GM18907 (cell line): ENCODE results near the gene SCNN1B.
"Not testable (repeated sequence)": the region's sequence is repeated elsewhere in the genome, so short reads cannot be mapped to it uniquely, and the experiment has no call there.

Source experiments
- ATAC-seq: cut with Tn5 transposase; IDR thresholded peaks from one replicate; pipeline ENCODE4 v1.9.1; 2021; ENCODE audit warnings: mild to moderate bottlenecking, moderate library complexity; ENCODE audit not compliant: unreplicated experiment

Gene SCNN1B

DNA sequence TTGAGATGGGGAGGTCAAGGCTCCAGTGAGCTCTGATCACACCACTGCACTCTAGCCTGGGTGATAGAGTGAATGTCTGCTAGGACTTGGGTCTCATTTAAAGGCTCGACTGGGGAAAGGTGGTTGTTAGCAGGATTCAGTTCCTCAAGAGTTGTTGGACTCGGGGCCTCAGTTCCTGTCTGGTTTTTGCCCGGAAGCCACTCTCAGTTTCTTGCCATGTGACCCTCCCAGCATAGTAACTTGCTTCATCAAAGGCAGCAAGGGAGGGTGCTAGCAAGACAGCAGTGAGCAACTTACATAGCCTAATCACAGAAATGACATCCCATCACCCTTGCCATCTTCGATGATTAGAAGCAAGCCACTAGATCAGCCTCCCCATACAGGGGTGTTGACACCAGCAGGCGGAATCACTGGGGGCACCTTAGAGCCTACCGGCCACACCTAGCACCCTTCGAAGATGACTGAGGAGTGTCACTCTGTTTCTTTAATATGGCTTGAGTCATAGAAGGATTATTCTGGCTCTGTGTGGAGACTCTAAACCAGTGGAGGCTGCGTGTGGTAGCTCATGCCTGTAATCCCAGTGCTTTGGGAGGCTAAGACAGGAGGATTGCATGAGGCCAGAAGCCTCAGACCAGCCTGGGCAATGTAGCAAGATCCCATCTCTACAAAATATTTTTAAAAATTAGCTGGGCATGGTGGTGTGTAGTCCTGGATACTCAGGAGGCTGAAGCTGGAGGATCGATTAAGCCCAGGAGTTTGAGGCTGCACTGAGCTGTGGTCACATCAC is 13.2 kb upstream of the SCNN1B start:
- ATAC-seq, result no peak

DNA sequence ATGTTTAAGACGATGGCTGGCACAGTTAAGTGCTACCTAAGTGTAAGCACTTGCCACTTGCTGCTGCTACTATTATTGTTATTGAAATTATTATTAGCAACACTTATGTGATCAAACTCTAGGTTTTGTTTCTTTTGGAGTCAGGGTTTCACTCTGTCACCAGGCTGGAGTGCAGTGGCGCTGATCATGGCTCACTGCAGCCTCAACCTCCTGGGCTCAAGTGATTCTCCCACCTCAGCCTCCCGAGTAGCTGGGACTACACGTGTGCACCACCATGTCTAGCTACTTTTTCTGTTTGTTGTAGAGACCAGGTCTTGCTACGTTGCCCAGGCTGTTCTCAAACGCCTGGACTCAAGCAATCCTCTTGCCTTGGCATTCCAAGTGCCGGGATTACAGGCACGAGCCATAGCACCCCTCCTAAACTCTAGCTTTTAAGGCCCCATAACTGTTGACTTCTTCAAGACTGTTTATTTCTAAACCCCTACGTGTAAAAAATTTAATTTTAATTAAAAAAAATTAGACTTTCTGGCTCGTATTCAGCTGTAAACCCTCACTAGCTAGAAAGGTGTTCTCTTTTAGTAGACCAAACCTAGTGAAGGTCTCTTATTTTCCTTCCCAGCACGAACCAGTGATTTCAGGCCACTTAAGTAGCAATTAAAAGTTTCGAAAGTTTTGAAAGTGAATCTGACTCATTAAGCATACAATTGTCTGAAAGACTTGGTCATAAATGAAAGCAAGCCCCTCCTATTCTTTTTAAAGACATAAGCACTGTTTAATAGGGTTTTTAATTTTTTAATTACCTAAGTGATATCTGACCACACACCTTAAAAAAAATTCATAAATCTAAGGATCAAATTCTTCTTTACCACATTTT is 11.7 kb upstream of the SCNN1B start:
- no peak for ATAC-seq

- peak; percentile 49 for ATAC-seq
Measured at GRCh38 chr16:23293016-23293415, 9.1 kb upstream of the SCNN1B start.

DNA sequence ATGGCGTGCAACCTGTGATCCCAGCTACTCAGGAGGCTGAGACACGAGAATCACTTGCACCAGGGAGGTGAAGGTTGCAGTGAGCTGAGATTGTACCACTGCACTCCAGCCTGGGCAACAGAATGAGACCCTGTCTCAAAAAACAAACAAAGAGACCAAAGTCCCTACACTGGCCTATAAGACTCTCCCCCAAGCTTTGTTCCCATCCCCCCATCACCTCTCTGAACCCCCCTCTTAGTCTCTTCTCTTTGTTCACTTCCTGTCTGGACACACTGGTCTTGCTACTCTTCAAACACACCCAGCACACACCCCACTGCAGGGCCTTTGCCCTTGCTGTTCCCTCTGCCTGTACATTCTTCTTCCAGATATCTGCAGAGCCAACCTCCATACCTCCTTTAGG is 7.8 kb upstream of the SCNN1B start:
- ATAC-seq, result no peak

GRCh38 chr16:23296994-23297393 is 5.1 kb upstream of the SCNN1B start:
- no peak for ATAC-seq

DNA sequence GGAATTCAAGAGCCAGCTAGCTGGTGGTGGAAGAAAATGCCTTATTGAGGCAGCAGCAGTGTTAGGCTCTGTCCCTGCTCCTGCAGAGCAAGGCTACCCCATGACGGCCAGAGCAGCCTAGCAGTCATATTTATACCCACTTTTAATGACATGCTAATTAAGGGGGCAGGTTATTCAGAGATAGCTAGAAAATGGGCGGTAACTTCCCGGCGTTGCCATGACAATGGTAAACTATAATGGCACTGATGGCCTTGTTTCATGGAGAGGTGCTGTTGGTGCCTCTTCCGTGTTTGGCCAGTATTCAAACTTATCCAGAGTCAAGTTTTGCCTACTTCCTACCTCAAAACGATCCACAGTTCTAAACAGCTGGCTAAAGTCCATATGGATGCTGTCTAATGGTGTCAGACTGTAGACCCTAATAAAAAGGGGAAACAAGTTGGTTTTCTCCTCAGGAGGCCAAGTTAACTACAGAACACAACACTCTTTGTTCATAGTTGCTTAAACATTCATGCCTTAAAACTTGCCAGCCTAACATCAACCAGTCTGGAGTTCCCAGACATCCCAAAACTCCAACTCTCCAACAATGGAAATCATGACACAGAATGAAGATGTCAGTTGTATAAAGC is 3.7 kb upstream of the SCNN1B start:
- no peak for ATAC-seq

- not testable (repeated sequence) for ATAC-seq
Measured at GRCh38 chr16:23299815-23300214, 2.3 kb upstream of the SCNN1B start.

DNA sequence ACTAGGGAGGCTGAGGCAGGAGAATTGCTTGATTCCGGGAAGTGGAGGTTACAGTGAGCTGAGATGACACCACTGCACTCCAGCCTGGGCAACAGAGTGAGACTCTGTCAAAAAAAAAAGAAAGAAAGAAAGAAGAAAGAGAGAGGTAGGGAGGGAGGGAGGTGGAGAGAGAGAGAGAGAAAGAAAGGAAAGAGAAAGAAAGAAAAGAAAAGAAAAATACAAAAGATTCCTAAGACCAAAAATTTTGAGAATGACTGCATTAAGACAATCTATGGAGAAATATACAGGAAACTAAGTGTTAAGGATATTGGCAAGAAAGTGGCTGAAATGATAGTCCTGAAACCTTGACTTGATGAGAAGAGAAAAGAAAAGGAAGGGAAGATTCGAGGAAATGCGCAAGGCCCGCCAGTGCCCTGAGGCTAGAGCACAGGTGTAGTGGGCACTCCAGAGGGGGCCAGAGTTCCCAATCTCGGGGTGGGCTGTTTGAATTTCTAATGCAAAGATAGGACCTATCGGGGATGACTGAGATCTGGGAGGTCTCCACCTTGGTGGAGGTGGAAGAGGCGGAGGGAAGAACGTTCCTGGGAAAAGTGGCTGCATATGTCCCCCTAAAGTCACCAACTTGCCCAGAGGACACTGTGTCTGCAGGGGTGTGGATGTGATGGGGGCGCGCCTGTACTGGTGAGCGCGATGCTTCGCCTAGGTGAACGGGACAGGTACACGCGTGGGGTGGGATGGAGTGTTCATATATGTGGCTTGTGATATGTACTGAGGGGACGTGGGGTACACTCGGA is 654 bp upstream of the SCNN1B start:
- ATAC-seq, result no peak

DNA sequence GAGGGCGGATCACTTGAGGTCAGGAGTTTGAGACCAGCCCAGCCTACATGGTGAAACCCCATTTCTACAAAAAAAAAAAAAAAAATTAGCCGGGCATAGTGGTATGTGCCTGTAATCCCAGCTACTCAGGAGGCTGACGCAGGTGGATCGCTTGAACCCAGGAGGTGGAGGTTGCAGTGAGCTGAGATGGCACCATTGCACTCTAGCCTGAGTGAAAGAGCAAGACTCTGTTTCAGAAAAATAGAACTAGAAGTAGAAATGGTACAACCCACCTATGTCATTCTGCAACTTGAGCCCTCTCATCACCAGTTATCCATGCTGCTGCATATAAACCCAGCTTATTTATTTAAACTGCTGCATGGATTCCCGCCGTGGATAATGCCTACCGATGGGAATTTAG is 1.6 kb downstream of the SCNN1B start:
- ATAC-seq, result no peak

- no peak for ATAC-seq
Measured at GRCh38 chr16:23304620-23305019, 2.5 kb downstream of the SCNN1B start.

GRCh38 chr16:23306199-23307100 is 4.3 kb downstream of the SCNN1B start:
- ATAC-seq, result no peak

DNA sequence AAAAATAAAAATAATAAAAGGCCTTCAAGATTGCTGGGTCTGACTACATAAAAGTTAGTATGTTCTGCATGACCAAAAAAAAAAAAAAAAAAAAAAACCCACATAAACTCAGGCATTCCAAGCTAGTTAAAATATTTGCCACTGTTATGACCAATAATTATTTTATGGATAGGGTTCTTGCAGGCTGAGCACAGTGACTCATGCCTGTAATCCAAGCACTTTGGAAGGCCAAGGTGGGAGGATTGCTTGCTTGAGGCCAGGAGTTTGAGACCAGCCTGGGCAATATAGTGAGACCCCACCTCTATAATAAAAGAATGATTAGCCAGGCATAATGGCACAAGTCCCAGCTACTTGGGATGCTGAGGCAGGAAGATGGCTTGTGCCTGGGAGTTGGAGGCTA is 8.1 kb downstream of the SCNN1B start:
- no peak for ATAC-seq

DNA sequence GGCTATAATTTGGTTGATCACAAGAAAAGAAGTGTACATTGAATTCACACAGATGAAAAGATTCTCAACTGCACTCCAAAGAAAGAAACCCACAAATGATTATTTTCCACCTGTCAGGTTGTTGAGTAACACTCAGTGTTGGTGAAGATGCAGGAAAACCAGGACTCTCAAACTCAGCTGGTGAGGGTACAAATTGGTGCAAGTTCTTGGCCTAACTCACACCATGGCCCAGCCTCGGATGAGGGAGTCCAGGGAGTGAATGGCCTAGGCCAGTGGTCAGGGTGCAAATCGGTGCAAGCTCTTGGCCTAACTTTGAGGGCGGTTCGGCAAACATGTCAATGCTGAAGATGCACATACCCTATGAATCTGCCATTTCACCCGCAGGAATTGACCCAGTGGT is 8.6 kb downstream of the SCNN1B start:
- ATAC-seq, result no peak

- no peak for ATAC-seq
Measured at GRCh38 chr16:23316232-23316631, 14.1 kb downstream of the SCNN1B start.

GRCh38 chr16:23316634-23317265 is 14.6 kb downstream of the SCNN1B start:
- no peak for ATAC-seq

DNA sequence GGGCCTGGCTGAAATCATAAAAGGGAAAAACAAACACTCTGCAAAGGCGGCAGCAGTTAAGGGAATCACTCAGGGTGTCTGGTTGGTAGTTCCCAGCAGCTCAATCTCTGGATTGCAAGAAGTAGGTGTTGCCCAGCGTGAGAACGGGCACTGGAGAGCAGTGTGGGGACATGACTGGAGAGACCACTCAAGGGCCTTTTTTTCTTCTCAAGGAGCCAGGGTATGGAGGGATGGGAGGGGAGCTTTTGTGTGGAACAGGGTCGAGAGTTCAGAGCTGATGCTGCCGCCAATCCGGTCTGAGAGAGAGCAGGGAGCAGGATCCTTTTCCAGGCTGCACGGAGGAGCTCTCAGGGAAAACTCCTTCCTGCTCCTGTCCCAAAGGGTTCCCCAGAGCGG is 15.2 kb downstream of the SCNN1B start:
- ATAC-seq, result no peak

GRCh38 chr16:23317751-23318150 is 15.6 kb downstream of the SCNN1B start:
- ATAC-seq, result no peak

GRCh38 chr16:23318639-23319038 is 16.5 kb downstream of the SCNN1B start:
- no peak for ATAC-seq

DNA sequence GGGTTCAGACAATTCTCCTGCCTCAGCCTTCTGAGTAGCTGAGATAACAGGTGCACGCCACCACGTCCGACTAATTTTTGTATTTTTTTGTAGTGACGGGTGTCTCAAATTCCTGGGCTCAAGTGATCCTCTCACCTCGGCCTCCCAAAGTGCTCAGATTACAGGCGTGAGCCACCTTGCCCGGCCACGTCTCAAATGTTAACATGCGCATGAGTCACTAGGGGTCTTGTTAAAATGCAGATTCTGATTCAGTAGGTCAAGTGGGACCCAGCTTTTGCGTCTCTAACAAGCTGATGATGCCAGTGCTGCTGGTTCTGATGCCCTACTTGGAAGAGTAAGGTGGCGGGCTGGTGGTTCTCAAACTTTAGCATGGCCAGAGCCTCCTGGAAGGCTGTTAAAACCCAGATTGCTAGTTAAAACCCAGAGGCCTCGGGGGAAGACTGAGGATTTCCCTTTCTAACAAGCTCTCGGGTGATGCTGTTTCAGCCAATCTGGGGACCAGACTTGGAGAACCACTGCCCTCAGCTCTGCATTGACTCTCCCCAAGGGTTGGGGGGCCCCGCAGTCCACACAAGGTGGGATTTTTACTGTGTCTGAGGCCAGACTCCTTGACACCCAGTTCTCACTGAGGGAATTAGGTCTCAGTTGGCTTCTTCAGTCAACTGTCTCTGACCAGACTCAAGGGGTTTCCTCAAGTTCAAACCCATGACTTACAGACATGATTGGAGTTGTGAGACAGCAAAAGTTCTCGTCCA is 17.9 kb downstream of the SCNN1B start:
- no peak for ATAC-seq
